ENCODE results near the gene NCAN. TPM values are rescaled to one million over a fixed set of nuclear protein-coding genes. Genes with fewer than 3 reads are reported as not detected.

Gene NCAN
- total RNA-seq, 4 donors from 2014 or later: not detected

DNA sequence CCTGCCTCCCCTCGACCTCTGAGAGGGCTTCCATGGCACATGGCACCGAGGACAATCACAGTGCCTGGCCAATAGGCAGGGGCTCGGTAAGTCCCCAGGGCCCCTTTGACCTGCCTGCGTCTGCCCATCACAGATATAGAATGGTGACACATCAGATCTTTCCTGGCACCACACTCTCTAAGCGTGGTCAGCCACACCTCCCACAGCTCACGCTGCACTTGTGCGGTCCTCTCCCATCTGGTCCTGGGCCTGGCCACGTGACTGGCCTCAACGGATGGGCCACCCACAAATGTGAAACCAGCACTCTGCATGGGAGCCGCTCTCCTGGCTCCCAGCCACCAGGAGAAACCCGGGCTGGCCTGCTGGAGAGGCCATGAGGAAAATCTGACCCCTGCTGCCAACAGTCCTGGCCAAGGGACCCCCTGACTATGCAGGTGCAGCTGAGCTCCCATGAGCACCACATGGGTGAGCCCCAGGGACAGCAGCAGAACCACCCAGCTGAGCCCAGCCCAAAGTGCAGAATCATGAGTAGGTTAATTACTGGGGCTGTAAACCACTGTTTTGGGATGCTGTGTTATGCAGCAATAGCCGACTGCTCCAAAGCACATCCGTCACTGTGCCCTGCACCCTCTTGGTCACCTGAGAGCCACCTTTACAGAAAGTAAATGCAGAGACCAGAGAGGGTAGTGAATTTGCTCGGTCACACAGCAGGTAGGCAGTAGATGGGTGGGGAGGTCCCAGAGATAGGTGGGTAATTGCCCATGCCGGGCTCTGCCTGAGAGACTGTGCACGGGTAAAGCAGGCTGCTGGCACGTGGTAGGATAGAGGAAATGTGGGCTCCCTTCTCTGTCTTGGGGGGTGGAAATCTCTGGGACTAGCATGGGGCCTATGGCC is 32.0 kb upstream of the NCAN start:
- TF ChIP-seq, protein P1, sequence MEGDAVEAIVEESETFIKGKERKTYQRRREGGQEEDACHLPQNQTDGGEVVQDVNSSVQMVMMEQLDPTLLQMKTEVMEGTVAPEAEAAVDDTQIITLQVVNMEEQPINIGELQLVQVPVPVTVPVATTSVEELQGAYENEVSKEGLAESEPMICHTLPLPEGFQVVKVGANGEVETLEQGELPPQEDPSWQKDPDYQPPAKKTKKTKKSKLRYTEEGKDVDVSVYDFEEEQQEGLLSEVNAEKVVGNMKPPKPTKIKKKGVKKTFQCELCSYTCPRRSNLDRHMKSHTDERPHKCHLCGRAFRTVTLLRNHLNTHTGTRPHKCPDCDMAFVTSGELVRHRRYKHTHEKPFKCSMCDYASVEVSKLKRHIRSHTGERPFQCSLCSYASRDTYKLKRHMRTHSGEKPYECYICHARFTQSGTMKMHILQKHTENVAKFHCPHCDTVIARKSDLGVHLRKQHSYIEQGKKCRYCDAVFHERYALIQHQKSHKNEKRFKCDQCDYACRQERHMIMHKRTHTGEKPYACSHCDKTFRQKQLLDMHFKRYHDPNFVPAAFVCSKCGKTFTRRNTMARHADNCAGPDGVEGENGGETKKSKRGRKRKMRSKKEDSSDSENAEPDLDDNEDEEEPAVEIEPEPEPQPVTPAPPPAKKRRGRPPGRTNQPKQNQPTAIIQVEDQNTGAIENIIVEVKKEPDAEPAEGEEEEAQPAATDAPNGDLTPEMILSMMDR (IDR thresholded peaks at IDR 0.05): no peak
- TF ChIP-seq POLR2A (IDR thresholded peaks at IDR 0.05): no peak
- DNase-seq (ENCODE audit: low spot score in 2 of 2): no peak
- intact Hi-C loops (cut with DNase I; ENCODE audit: low total_unique reads): no loop called here
- WGBS, 2 donors: 89 to 92% methylated on average over 17 of the region's 17 CpGs
- H3K4me3 ChIP-seq (ENCODE audit: low read depth, poor library complexity, severe bottlenecking): no peak overlapping the region

DNA sequence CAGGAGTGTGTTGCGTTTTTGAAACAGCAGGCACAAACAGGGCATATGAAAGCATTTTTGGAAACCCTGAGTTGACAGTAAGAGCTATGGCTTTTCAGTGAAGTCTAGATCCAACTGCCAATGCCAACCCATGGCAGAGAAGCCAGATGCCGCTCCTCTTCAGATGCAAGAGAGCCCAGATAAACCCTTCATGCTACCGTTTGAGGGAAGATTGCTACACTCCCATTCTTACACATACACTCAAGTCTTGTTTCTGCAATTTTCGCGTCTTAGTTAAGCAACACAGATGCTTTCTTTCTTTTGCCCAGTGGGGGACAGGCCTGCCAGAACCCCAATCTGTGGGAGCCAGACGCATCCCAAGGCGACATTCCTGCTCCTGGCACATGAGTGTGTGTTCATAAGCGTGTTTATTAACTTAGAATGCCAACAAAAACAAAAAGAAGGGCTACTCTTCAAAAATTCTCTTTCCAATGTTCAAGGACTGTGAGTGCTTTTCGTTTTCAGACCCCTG is 30.2 kb upstream of the NCAN start:
- no peak overlapping the region for H3K4me3 ChIP-seq (ENCODE audit: low read depth, poor library complexity, severe bottlenecking)
- WGBS, 2 donors: 85 to 89% methylated on average over 9 of the region's 9 CpGs
- no peak for TF ChIP-seq POLR2A (IDR thresholded peaks at IDR 0.05)
- TF ChIP-seq, protein P1 (IDR thresholded peaks at IDR 0.05): no peak
- intact Hi-C loops (cut with DNase I; ENCODE audit: low total_unique reads): no loop called here
- no peak for DNase-seq (ENCODE audit: low spot score in 2 of 2)

DNA sequence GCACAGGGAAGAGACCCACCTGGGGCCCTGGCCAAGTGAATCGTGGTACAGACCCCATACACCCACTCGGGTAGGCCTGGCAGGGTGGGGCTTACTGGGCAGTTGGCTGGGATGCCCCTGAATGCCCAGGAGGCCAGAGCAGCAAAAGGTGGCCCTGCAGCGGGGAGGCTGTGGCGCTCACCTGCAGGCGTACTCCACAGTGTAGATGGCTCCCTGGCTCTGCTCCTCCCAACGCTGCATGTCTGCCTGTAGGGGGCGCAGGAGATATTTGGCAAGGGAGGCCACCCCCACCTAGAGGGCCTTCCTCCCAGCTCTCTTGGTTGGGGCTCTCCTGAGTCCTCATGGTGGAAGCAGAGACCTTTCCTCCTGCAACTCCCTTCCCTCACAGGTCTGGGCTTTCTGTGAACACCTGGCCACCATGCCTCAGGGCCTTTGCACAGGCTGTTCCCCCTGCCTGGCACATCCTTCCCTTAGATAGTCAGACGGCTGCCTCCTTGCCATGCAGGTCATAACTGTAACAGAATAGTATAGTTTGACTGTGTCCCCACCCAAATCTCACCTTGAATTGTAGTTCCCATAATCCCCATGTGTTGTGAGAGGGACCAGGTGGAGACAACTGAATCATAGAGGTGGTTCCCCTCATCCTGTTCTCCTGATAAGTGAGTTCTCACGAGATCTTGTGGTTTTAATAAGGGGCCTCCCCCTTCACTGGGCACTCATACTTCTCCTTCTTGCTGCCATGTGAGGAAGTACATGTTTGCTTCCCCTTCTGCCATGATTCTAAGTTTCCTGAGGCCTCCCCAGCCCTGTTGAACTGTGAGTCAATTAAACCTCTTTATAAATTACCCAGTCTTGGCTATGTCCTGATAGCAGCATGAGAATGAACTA is 25.7 kb upstream of the NCAN start:
- no peak for TF ChIP-seq POLR2A (IDR thresholded peaks at IDR 0.05)
- TF ChIP-seq, protein P1 (IDR thresholded peaks at IDR 0.05): no peak
- intact Hi-C loops (cut with DNase I; ENCODE audit: low total_unique reads): no loop called here
- WGBS, 2 donors: 63 to 69% methylated on average over 8 to 9 of the region's 9 CpGs
- DNase-seq (ENCODE audit: low spot score in 2 of 2): no peak
- H3K4me3 ChIP-seq (ENCODE audit: low read depth, poor library complexity, severe bottlenecking): no peak overlapping the region

DNA sequence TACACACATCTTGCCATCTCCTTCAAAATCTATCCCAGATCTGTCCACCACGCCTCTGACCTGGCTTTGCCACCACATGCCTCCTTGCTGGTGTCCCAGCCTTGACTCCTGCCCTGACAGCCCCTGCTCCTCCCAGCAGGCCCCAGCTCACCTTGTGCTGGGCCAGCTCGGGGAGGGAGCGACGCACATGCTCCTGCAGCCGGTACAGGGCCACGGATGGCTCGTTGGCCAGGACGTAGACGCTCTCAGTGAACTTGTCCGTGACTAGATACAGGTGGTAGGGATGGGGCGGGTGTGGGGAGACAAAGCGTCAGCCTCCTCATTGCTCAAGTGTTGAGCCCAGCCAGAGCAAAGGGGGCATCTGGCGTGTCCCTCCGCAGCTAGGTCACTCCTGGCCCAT is 25.0 kb upstream of the NCAN start:
- no peak overlapping the region for H3K4me3 ChIP-seq (ENCODE audit: low read depth, poor library complexity, severe bottlenecking)

DNA sequence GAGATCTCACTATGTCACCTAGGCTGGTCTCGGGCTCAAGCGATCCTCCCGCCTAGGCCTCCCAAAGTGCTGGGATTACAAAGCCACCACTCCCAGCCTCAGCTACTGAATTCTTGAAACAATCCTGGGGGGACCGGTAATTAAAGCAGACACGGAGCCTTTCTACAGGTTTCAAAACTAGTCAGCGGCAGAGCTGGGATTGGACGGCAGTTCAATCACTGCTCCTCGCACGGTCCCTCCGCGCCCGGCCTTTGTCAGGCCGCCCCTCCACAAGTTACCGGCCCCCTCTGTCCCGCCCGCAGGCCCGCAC is 20.0 kb upstream of the NCAN start:
- no peak for TF ChIP-seq POLR2A (IDR thresholded peaks at IDR 0.05)
- TF ChIP-seq, protein P1 (IDR thresholded peaks at IDR 0.05): no peak
- 0 to 1% methylated on average over 17 of the region's 17 CpGs for WGBS, 2 donors

More for the DNA sequence above, 25.0 kb upstream of the NCAN start:
- no peak for DNase-seq (ENCODE audit: low spot score in 2 of 2)
- no peak for TF ChIP-seq POLR2A (IDR thresholded peaks at IDR 0.05)
- TF ChIP-seq, protein P1 (IDR thresholded peaks at IDR 0.05): no peak
- WGBS, 2 donors: 92 to 99% methylated on average over 14 of the region's 14 CpGs
- intact Hi-C loops (cut with DNase I; ENCODE audit: low total_unique reads): no loop called here

More for the DNA sequence above, 20.0 kb upstream of the NCAN start:
- intact Hi-C loops (cut with DNase I; ENCODE audit: low total_unique reads): no loop called here
- no peak for DNase-seq (ENCODE audit: low spot score in 2 of 2)
- H3K4me3 ChIP-seq (ENCODE audit: low read depth, poor library complexity, severe bottlenecking): peak overlapping the region; percentile 89
